GM03348 (cell line): Measurements from ENCODE around the gene SLAMF1.
"Not testable (repeated sequence)": the region's sequence is repeated elsewhere in the genome, so short reads cannot be mapped to it uniquely, and the experiment has no call there.

Source experiments
- DNase-seq: peaks from one replicate; pipeline ENCODE4 v3.0.0; 2012; ENCODE audit warnings: low spot score

The SLAMF1 gene

DNA sequence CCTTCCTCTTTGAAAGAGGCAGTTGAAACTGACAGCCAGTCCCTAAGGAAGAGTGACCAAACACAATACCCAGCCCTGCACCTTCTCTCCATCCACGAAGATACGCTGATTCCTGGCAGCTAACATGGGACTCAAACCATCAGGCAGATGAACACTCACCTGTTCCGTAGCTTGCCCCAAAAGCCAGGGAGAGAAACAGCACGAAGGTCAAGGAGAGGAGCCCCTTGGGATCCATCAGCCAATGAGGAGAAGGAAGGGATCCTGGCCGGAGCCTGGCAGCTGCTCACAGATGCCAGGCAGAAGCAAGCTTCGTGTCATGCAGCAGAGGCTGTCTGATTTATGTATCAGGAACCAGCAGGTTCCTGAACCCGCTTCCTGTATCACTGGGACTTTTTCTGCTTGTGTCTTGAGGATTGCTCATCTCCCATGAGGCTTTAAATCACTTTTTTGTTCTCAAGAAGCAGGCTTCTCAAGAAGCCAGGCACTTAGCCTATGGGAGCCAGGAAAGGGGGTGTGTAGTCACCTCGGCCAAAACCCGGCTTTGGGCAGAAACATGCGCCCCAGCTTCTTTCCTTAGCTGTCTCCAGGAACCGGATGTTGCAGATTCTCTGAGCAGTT is at the start of gene SLAMF1:
Gene SLAMF1 (minus strand): TSS at position 334 of the 618 bp plus-strand sequence. CDS start 99 bp downstream, at position 235.
- DNase-seq: no peak

- DNase-seq: not testable (repeated sequence)
Measured at GRCh38 chr1:160692390-160692789, 45.5 kb upstream of the SLAMF1 start.

GRCh38 chr1:160685266-160685665 is 38.4 kb upstream of the SLAMF1 start:
- no peak for DNase-seq

GRCh38 chr1:160682983-160683865 is 36.4 kb upstream of the SLAMF1 start:
- DNase-seq: no peak

- no peak for DNase-seq
Measured at GRCh38 chr1:160681891-160682140, 35.0 kb upstream of the SLAMF1 start.

- DNase-seq: no peak
Measured at GRCh38 chr1:160681066-160681890, 34.4 kb upstream of the SLAMF1 start.

GRCh38 chr1:160680399-160680798 is 33.6 kb upstream of the SLAMF1 start:
- no peak for DNase-seq

DNA sequence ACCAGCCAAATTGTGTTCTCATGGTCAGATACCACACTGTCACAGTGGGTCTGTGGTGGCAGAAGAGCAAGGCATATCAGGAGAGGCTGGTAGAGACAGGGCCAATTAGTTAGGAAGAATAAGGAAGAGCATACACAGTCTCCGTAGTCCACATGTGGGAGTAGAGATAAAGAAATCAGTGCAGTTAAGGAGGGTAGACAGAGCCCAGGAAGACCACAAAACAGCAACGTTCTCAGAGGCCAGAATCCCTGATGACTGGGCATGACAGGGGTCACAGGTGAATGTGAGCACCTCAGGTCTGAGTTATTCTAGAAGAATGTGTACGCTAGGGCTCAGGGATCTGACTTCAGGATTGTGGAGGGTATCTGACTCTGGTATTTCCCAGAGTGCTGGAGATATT is 33.0 kb upstream of the SLAMF1 start:
- no peak for DNase-seq

GRCh38 chr1:160676869-160677597 is 30.2 kb upstream of the SLAMF1 start:
- DNase-seq: no peak

- peak; percentile 79 for DNase-seq
Measured at GRCh38 chr1:160675641-160676410, 29.0 kb upstream of the SLAMF1 start.

DNA sequence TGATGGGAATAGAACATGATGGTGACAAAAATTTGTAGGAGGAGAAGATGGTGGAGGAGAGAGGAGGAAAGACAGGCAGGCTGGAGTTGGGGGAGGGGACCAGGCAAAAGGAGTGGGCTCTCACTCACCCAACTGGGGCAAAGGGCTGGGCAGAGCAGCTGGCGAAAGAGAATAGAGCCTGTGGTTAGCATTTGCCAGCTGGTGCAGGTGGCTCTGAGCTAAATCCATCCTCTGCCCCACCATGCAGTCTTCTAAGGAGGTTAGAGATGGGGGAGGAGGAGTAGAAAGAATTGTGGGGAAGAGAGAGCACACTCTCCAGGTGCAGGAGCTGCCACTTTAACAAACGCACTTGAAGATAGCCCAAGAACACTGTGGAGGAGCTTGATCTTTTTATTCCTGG is 27.6 kb upstream of the SLAMF1 start:
- DNase-seq: no peak

DNA sequence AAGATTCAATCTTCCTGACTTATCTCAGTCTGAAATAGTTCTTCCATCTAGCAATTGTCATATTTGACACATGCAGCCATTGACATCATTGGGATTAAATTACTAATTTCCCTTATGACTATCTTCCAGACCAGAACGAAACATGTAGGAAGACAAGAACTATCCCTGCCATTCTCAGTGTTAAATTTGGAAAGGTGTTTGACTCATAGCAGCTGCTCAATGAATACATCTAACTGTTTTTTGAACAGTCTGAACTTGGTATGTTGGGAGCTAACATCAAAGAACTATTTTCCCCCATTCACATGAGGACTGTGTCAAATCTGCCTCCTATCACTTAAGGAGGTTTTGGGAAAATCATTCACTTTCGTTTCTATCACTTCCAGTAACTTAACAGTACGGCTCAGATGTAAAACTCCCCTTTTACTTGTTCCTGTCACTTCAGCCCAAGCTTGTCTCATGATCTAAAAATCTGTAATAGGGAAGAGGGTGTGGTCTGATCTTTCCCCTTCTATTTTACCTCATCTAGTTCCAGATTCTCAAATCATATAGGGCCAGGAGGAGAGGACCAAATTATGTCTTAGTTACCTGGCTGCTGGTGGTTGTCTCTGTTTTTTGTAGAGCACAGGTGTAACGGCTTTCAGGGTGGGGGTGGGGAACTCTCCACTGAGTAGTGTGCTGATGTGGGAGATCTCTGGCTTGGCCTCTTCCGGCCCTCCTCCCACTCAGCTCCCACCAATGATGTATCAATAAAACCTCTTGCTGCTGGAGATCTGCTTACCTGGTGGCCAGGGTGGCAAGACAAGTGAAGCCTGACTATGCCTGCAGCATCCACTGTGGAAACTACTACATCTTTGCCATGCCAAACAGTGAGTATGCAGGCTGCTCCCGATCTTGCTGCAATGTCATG is 26.2 kb upstream of the SLAMF1 start:
- DNase-seq: no peak

- DNase-seq: no peak
Measured at GRCh38 chr1:160671603-160672517, 25.0 kb upstream of the SLAMF1 start.

DNA sequence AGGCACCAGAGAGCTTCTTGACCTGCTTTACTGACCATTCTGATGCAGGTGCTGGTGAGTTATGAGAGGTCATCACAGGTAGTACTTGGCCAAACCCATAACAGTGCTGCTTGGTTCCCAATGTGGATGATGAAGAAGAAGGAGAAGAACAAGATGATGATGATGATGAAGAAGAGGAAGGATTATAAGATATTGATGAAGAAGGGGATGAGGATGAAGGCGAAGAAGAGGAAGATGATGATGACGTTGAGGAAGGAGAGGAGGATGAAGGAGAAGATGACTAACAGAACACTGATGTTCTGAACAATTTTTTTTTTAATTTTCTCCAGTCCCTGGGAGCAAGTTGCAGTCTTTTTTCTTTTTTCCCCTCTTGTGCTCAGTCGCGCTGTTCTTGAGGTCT is 23.9 kb upstream of the SLAMF1 start:
- no peak for DNase-seq

DNA sequence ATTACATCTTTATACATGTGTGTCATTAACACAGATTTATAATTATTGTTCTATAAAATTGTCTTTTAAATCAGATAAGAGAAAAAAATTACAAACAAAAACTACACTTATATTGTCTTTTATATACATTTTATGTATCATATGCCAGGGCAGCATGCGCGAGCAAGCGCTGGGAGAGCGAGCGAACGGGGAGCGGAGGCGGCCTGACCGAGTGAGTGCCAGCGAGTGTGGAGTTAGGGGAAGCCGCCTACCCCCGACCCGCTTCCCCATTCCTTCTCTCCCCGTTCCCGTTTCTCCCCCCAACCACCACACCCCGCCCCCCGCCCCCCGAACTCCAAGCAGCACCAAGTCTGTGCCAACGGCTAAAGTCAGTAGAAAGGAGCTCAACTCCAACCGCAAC is 23.0 kb upstream of the SLAMF1 start:
- no peak for DNase-seq

DNA sequence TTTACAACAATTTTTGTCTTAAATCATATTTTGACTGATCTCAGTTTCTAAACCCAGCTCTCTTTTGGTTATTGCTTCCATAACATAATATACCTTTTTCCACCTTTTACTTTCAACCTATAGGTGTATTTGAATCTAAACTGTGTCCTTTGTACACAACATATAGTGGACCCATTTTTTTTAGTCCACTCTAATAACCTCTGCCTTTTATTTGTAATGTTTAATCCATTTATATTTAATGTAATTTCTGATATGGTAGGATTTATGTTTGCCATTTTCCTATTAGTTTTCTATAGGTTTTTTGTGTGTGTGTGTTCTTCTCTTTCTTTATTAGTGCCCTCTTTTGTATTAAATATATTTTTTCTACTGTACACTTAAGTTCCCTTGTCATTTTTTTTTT is 22.4 kb upstream of the SLAMF1 start:
- no peak for DNase-seq

DNA sequence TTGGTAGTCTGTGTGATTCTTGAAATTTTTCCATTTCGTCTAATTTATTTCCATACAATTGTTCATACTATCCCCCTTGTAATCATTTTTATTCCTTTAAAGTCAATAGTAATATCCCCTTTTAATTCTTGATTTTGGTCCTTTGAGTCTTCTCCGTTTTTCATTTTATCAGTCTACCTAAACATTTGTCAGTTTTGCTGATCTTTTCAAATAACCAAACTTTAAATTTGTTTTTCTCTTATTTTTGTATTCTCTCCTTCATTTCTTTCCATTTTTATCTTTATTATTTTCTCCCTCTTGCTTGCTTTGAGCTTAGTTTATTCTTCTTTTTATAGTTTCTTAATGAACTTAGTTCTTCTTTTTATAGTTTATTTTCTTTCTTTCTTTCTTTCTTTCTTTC is 21.1 kb upstream of the SLAMF1 start:
- no peak for DNase-seq

- no peak for DNase-seq
Measured at GRCh38 chr1:160666079-160666442, 19.2 kb upstream of the SLAMF1 start.

- no peak for DNase-seq
Measured at GRCh38 chr1:160665330-160666078, 18.7 kb upstream of the SLAMF1 start.
